ENCODE measurements around the gene TCN1.
"Not testable (repeated sequence)": the region's sequence is repeated elsewhere in the genome, so short reads cannot be mapped to it uniquely, and the experiment has no call there.

The TCN1 gene

GRCh38 chr11:59866397-59866796 is at the start of gene TCN1:
Gene TCN1 (minus strand): TSS chr11:59866487. CDS start chr11:59866470, 17 bp downstream.
- TF ChIP-seq CTCF (IDR thresholded peaks at IDR 0.05; ENCODE audit: control insufficient read depth, extremely low read depth, insufficient read depth), result no peak
- H3K4me3 ChIP-seq (ENCODE audit: low read depth, low read length), result no peak within 1 kb of the TSS

GRCh38 chr11:59903569-59903968 is 37.3 kb upstream of the TCN1 start:
- not testable (repeated sequence) for DNase-seq (ENCODE audit: low read depth); H3K4me3 ChIP-seq (ENCODE audit: low read depth, low read length)

More at GRCh38 chr11:59866397-59866796, at the start of gene TCN1:
- peak; percentile 25 for DNase-seq (ENCODE audit: low read depth)

GRCh38 chr11:59901306-59901705 is 35.0 kb upstream of the TCN1 start:
- H3K4me3 ChIP-seq (ENCODE audit: low read depth, low read length), result no peak overlapping the region
- DNase-seq (ENCODE audit: low read depth), result no peak
- no peak for TF ChIP-seq CTCF (IDR thresholded peaks at IDR 0.05; ENCODE audit: control insufficient read depth, extremely low read depth, insufficient read depth)

GRCh38 chr11:59900366-59901126 is 34.3 kb upstream of the TCN1 start:
- TF ChIP-seq CTCF (IDR thresholded peaks at IDR 0.05; ENCODE audit: control insufficient read depth, extremely low read depth, insufficient read depth), result no peak
- H3K4me3 ChIP-seq (ENCODE audit: low read depth, low read length), result no peak overlapping the region

GRCh38 chr11:59899532-59899931 is 33.2 kb upstream of the TCN1 start:
- DNase-seq (ENCODE audit: low read depth), result no peak
- H3K4me3 ChIP-seq (ENCODE audit: low read depth, low read length), result no peak overlapping the region
- TF ChIP-seq CTCF (IDR thresholded peaks at IDR 0.05; ENCODE audit: control insufficient read depth, extremely low read depth, insufficient read depth), result no peak

More at GRCh38 chr11:59900366-59901126, 34.3 kb upstream of the TCN1 start:
- no peak for DNase-seq (ENCODE audit: low read depth)

- TF ChIP-seq CTCF (IDR thresholded peaks at IDR 0.05; ENCODE audit: control insufficient read depth, extremely low read depth, insufficient read depth), result no peak
- no peak for DNase-seq (ENCODE audit: low read depth)
- no peak overlapping the region for H3K4me3 ChIP-seq (ENCODE audit: low read depth, low read length)
Measured at GRCh38 chr11:59898650-59899049, 32.4 kb upstream of the TCN1 start.

- TF ChIP-seq CTCF (IDR thresholded peaks at IDR 0.05; ENCODE audit: control insufficient read depth, extremely low read depth, insufficient read depth), result no peak
- H3K4me3 ChIP-seq (ENCODE audit: low read depth, low read length), result no peak overlapping the region
- no peak for DNase-seq (ENCODE audit: low read depth)
Measured at GRCh38 chr11:59898046-59898445, 31.8 kb upstream of the TCN1 start.
